Effector CD4-positive, alpha-beta T cell (primary cell): ENCODE results near the gene TGOLN2.

ENCODE experiments used
- DNase-seq: peaks from one replicate; pipeline ENCODE4 v3.0.0-alpha.2; 2020

The TGOLN2 gene

DNA sequence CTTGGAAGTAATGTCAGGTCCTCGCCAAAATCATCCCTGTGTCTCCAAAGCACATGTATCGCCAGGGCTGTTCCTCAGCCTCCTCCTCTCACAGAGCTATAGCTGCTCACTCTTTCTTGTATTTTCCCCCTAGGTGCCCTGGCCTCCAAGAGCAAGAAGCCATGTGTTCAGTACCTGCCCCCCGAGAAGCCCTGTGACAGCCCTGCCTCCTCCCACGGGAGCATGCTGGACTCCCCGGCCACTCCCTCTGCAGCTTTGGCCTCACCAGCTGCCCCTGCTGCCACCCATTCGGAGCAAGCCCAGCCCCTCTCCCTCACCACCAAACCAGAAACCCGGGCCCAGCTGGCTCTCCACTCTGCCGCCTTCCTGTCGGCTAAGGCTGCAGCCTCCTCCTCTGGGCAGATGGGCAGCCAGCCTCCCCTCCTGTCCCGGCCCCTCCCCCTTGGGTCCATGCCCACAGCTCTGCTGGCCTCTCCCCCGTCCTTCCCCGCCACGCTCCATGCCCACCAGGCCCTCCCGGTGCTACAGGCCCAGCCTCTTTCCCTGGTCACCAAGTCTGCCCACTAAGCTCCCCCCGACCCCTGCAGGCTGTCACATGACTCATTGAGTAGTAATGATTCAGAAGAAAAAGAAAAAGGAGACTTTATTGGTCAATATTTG, 18.8 kb downstream of the TGOLN2 start:
- DNase-seq = no peak

DNA sequence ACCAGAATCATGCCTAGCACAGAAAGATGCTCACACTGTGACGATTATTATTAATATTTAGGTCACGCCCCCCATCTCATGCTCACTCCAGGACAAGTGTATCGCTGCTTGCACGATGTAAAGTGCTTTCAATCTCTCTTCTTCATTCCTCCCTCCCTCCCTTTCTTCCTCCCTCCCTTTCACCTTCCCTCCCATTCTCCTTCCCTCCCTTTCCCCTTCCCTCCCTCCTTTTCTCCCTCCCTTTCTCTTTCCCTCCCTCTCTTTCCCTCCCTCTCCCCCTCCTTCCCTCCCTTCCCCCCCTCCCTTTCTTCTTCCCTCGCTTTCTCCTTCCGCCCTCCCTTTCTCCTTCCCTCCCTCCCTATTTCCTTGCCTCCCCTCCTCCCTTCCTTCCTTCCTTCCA, 19.6 kb downstream of the TGOLN2 start:
- no peak for DNase-seq

DNA sequence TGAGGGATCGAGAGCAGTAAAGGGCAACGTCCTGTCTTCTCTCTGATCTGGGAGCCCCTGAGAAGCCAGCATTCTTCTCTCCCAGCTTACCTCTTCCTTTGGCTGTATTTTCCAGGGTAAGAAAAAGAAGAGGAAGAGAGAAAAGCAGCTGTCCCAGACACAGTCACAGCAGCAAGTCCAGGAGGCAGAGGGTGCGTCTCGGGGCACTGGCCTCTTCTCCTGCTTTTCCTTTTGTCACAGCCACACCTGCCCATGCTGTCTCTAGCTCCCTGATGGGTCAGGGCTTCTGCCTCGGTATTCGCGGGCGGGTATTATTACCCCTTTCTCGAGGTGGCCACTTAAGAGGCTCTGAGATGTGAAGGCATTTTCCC, 20.3 kb downstream of the TGOLN2 start:
- no peak for DNase-seq

DNA sequence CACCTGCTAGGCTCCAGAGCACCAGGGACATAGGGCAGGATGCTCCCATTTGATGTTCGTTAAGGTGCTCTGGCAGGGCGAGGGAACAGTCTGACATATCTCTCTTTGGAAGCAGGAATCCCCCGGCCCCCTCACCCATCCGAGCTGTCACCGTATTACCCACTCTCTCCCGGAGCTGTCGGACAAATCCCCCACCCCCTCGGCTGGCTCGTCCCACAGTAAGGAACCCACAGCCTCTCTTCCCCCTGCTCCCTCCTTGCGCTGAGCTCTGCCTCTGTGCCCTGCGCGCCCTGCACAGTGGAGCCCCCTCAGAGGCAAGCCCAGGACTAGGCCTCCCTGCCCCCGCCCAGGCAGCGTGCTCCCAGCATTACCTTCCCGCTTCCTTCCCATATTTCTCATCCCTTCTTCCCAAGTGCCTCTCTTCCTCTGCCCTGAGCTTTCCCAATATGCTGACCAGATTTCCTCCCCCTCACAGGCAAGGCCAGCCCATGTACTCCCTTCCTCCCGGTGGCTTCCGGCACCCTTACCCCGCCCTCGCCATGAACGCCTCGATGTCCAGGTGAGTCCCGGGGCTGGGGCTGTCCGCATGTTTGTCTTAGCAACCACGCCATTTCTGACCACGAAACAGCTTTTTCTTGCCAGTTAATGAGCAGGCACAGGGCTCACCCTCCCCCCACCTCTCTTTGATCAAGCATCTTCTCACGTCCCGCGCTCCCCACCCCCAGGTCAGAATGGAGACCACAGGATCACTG, 23.8 kb downstream of the TGOLN2 start:
- no peak for DNase-seq

DNA sequence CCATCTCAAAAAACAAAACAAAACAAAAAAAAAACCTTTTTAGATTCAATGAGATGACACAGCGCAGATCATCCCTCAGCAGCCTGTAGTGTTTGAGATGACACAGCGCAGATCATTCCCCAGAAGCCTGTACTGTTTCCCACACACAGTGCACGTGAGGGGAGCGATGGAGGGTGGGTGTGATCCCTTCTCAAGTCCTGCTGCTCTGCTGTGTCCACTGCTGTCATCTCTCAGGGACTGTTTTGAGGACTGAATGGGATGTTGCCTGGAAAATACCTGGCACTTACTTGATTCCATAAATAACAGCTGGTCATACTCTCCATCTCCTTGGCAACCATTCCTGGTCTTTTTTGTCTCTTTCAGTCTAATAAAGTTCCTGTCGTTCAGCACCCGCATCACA, 25.7 kb downstream of the TGOLN2 start:
- no peak for DNase-seq

GRCh38 chr2:85291425-85292023, 36.3 kb downstream of the TGOLN2 start:
- no peak for DNase-seq

- DNase-seq = no peak
Measured at GRCh38 chr2:85288244-85288725, 39.5 kb downstream of the TGOLN2 start.

DNA sequence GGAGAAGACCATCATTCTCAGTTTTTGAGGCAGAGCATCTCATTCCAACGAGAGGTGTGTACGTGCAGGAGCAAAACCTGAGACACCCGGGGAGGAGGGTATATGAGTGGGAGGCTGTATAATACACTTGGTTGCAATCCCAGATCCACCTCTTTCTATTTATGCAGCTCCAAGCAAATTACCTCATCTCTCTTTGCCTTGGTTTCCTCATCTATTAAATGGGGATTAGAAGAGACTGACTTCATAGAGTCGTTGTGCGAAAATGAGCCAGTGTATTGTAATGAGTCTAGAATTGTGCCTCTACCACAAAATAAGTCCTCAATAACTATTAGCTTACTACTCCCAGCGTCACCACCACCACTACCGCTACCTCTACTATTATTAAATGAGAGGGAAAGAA, 40.1 kb downstream of the TGOLN2 start:
- no peak for DNase-seq

- DNase-seq = no peak
Measured at GRCh38 chr2:85286918-85287317, 40.9 kb downstream of the TGOLN2 start.

DNA sequence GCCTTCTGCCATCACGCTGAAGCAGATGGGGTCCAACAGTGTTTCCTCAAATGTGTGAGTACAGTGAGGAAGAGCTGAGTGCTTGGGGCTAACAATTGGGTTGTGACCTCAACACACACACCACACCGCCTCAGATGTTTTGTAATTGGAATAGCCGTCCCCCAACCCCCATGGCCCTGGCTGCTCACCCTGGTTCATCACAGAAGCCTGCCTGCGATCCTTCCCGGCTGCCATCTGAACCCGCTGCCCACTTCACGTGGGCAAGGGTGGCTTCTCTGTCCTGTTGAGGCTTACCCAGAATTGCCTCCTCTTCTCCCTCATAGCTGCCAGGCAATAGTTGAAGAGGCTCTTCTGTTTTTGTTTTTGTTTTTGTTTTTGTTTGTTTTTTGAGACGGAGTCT, 44.1 kb downstream of the TGOLN2 start:
- DNase-seq = no peak

- no peak for DNase-seq
Measured at GRCh38 chr2:85282914-85283313, 44.9 kb downstream of the TGOLN2 start.

DNA sequence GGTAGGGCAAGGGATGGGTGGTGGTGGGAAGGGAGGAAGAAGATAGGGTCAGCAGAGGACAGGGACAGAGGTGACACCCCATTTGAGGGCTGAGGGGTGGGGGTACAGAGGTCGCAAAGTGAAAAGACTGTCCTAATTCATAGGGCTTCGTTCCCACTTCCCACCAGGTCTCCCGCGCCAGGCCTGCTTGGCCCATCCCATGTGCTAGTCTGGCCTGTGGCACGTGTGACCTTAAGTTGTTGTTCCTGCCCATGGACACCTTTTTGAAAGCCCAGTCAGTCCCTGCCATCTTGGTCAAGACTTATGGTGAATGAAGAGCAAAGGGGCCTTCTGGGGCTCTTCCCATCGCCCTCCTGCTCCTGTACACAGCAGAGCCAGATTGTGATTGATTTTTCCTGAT, 46.2 kb downstream of the TGOLN2 start:
- DNase-seq = no peak

DNA sequence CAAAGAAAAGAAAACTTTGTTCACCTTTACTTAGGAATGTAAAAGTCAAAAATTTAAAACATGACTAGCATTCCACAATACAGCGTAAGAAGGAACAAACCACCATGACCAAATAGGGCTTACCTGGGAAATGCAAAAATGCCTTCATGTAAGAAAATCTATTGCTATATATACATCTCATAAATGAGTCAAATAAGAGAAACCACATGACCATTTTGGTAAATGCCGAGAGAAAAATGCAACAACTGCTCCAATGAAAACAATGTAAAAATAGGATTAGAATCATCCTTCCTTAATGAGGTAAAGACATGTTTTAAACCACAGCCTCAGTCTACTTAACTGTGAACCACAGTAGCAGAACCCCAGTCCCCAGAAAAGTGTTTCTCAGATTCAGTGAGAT, 49.4 kb downstream of the TGOLN2 start:
- DNase-seq = no peak

DNA sequence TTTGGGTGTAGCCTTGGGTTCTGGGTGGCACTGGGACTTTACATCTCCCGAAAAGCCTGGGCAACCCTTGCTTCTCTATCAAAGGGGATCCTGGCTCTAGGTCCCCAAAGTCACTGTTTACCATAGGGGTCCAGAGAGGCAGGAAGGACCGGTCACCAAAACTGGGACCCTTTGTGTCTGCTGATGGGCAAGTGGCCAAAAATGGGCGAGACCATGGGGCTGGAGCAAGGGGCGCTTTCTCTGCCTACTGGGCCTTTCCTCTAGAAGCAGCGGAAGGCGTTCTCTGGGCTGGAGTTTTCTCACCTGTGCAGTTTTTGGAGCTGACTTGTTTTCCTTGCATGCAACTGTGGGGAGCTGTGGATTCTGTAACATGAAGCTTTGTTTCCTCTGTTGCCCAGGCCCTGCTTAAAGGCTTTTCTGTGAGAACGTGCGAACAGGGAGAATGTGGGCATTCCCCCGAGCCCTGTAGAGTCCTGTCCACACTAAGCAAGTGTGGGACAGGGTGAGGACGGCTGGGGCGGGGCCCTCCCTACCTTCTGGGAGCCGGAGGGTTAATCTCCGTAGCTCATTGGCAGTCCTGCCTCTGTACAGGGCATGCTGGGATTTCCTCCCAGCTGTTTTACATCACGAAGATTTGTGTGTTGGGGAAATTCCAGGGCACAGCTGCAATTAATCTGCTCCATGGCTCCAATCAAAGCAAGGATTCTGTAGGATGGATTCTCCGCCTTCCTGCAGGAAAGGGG, 50.2 kb downstream of the TGOLN2 start:
- no peak for DNase-seq

GRCh38 chr2:85276571-85277118, 51.1 kb downstream of the TGOLN2 start:
- DNase-seq = no peak

DNA sequence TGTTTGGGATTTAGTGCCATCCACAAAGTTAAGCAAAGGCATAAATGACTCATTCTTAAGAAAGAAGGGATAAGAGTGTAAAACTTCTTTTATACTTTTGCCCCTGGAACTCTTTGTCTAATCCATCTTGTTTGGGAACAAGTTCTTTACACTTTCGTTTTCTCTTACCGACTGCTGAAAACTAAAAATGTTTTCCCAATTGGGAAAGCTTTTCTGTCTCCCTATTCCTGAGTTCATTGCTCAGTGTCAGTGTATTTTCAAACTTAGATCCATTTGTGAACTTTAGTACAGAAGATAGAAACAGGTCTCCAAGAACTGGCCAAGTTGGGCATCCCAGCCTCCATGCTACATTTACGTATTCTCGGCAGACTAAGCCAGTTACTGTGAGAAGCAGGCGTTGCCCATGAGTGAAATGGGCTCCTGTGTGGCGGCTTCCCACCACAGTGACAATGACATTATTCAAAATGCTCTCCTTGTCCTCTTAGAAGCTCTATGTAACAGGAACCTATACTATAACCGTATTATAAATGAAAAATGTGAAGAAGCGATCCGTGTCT, 51.7 kb downstream of the TGOLN2 start:
- DNase-seq = no peak

GRCh38 chr2:85273738-85274731, 53.8 kb downstream of the TGOLN2 start:
- DNase-seq = no peak

- DNase-seq = no peak
Measured at GRCh38 chr2:85272357-85272756, 55.4 kb downstream of the TGOLN2 start.

GRCh38 chr2:85269959-85270358, 57.8 kb downstream of the TGOLN2 start:
- DNase-seq = no peak
